LNCaP clone FGC (cell line): ENCODE data around the gene PRKCQ.

Experiments
- DNase-seq: peaks from one replicate; pipeline ENCODE4 v3.0.0-alpha.2; 2011; ENCODE audit warnings: low read depth
- H3K4me3 ChIP-seq: 2 replicates; pipeline ENCODE4 v1.5.1; 2011; ENCODE audit warnings: mild to moderate bottlenecking, low read depth, low read length, control low read depth
- CTCF ChIP-seq: IDR thresholded peaks from 2 replicates; pipeline ENCODE4 v1.5.1; 2012; ENCODE audit warnings: mild to moderate bottlenecking; ENCODE audit not compliant: control insufficient read depth, insufficient read depth; ENCODE audit errors: extremely low read depth

The PRKCQ gene

GRCh38 chr10:6511347-6511746 is 68.7 kb downstream of the PRKCQ start:
- no peak for TF ChIP-seq CTCF
- H3K4me3 ChIP-seq: no peak overlapping the region
- DNase-seq: no peak

GRCh38 chr10:6507311-6507710 is 72.8 kb downstream of the PRKCQ start:
- DNase-seq: no peak
- TF ChIP-seq CTCF: no peak
- no peak overlapping the region for H3K4me3 ChIP-seq

GRCh38 chr10:6505300-6505699 is 74.8 kb downstream of the PRKCQ start:
- H3K4me3 ChIP-seq: no peak overlapping the region
- DNase-seq: no peak
- TF ChIP-seq CTCF: no peak

- TF ChIP-seq CTCF: no peak
- H3K4me3 ChIP-seq: no peak overlapping the region
- DNase-seq: no peak
Observed at GRCh38 chr10:6504296-6504695, 75.8 kb downstream of the PRKCQ start.

GRCh38 chr10:6503171-6503570 is 76.9 kb downstream of the PRKCQ start:
- DNase-seq: no peak

GRCh38 chr10:6501931-6502330 is 78.1 kb downstream of the PRKCQ start:
- no peak overlapping the region for H3K4me3 ChIP-seq
- DNase-seq: no peak
- TF ChIP-seq CTCF: no peak

More at GRCh38 chr10:6503171-6503570, 76.9 kb downstream of the PRKCQ start:
- no peak for TF ChIP-seq CTCF
- H3K4me3 ChIP-seq: no peak overlapping the region

- no peak for DNase-seq
- no peak overlapping the region for H3K4me3 ChIP-seq
- TF ChIP-seq CTCF: no peak
Observed at GRCh38 chr10:6499974-6500373, 80.1 kb downstream of the PRKCQ start.
